Urinary bladder (tissue), 4 donors: ENCODE results near the gene NAT10. TPM values are rescaled to one million over a fixed set of nuclear protein-coding genes. Genes with fewer than 3 reads are reported as not detected.

Source experiments
- DNase-seq: peaks from one replicate; pipeline ENCODE4 v3.0.0-alpha.2; 2015; ENCODE audit errors: extremely low spot score
- H3K27ac ChIP-seq: one replicate; pipeline ENCODE4 v1.5.1; 2013; ENCODE audit warnings: low read depth, mild to moderate bottlenecking, moderate library complexity
- H3K36me3 ChIP-seq: one replicate; pipeline ENCODE4 v1.6.1; 2013; ENCODE audit warnings: mild to moderate bottlenecking, moderate library complexity; ENCODE audit not compliant: insufficient read depth
- H3K4me1 ChIP-seq: one replicate; pipeline ENCODE4 v1.6.1; 2013; ENCODE audit warnings: mild to moderate bottlenecking, moderate library complexity; ENCODE audit not compliant: insufficient read depth
- H3K4me3 ChIP-seq: one replicate; pipeline ENCODE4 v1.5.1; 2013; ENCODE audit warnings: low read depth, low read length
- WGBS: extraction: QIAGEN DNeasy Blood & Tissue Kit; methylation state at CpG from one replicate; pipeline ENCODE4 v1.1.7; 2013; 5-methylcytosine and 5-hydroxymethylcytosine counted together
- polyA plus RNA-seq: library from polyadenylated mRNA; stranded (reverse); fragments of 200-250 nt; gene quantifications from one replicate; pipeline ENCODE4 v1.2.3, GENCODE V29; 2013
- total RNA-seq: library from RNA; depleted of rRNA; stranded (reverse); fragments of >200 nt; gene quantifications from one replicate; pipeline ENCODE4 v1.2.3, GENCODE V29; 2014
- donor health status: healthy with polysubstance abuse.
- donor health status: healthy.

Gene NAT10
- total and polyA plus RNA-seq, 2 donors = 15.9 to 26.1 TPM

DNA sequence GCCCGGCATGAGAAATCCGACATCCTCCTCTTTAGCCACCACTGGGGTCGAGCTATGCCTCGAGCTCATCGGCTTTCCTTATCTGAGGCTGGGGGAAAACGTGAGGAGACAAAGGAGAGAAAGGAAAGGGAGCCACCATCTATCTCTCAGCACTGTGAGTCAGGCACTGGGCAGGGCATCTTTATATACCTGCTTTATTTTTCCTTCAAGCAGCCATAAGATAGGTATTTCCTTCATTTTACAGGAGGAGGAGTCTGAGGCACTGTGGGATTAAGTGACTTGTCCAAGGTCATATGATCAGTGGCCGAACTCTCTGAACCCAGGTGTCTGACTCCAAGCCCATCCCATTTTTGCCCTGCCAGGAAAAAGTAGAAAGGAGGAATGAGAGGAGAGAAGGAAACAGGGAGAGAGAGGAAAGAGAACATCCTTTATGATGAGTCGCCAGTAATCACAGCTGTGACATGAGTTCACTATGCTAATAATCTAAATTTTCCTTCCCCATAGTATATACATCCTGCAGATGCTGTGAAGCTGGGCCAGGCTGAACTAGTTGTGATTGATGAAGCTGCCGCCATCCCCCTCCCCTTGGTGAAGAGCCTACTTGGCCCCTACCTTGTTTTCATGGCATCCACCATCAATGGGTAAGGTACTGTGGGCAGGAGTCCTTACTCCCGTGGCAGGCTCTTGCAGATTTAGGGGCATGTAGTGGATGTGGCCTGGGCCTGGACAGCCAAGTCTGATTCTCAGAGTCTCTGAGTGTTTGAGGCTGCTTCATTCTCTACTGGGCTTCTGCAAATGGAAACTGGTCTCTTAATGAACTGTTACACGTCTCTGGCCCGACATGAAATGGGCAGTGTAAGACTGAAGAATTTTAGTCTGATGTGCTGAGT is 21.8 kb downstream of the NAT10 start:
- H3K4me3 ChIP-seq = no peak overlapping the region
- DNase-seq = no peak
- 90% methylated on average over 12 of the region's 12 CpGs for WGBS
- H3K27ac ChIP-seq = no peak overlapping the region
- peaks cover 5% of the 10 kb centered on the region for H3K36me3 ChIP-seq
- H3K4me1 ChIP-seq = no peaks in the 10 kb centered on the region

DNA sequence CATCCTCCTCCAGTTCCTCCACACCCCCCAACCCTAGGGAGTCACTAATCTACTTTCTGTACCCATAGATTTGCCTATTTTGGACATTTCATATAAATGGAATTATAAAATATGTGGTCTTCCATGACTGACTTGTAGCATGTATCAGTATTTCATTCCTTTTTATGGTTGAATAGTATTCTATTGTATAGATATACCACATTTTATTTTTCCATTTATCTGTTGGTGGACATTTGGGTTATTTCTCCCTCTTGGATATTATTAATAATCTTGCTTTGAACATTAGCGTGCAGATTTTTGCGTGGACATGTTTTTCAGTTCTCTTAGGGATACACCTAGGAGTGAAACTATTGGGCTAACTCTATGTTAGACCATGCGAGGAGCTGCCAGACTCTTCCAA is 23.4 kb downstream of the NAT10 start:
- peaks cover 5% of the 10 kb centered on the region for H3K36me3 ChIP-seq
- no peak for DNase-seq
- WGBS = 99% methylated on average over 3 of the region's 3 CpGs
- H3K4me1 ChIP-seq = no peaks in the 10 kb centered on the region
- no peak overlapping the region for H3K27ac ChIP-seq
- no peak overlapping the region for H3K4me3 ChIP-seq

DNA sequence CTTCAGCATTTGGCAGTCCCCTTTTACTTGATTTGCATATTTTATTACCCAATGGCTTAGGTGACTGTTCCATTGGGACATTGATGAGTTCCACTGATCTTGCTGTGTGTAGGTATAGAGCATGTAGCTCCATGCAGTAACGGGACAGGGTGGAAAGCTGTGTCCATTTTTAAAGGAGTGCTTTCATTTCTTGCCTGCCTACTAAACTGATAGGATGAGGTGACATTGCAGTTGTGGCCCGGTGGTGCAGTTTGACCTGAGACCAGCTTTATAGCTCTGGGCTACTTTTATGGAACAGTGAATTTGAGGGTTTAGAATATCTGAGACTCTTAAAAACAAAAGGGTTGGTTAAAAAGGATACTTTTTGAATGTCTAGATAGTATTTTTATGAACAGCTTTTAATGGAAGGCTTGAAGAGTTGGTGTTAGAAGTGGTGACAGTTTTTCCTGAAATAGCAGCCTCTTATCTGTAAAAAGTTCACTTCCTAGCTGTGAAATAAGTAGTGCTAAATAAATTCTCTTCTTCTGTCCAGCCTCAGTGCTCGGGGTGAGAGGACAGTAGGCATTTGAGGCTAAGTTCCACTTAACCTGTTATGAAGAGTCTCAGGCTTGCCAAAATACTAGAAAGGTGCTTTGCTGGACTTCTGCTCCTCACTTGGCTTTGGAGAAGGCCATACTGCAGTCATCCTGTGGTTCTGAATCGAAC is 27.0 kb downstream of the NAT10 start:
- Histone ChIP-seq H3K4me1 (no peaks in the 10 kb centered on the region), H3K36me3 (peaks cover 3% of the 10 kb centered on the region), H3K27ac (no peak overlapping the region), H3K4me3 (no peak overlapping the region)
- DNase-seq = no peak
- WGBS = 90% methylated on average over 4 of the region's 4 CpGs

DNA sequence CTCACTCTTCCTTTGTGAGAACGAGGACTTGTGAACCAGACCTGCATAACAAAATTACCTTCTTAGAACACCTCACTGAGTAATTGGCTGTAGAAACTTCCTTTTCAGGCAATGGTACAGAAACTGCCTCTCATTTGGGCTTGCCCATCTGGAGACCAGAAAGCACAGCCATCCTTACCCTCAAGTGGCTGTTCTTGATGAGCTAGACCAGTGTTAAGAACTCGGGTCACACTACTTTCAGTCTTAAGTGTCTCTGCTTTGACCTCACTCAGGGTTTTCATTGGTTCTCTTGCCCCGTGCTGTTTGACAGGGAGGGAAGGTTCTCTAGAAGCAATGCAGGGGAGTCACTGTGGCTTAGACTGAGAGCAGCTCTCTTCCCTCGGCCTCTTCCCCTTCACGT is 29.3 kb downstream of the NAT10 start:
- WGBS = 90% methylated on average over 5 of the region's 5 CpGs
- no peak overlapping the region for H3K4me3 ChIP-seq
- no peak for DNase-seq
- H3K36me3 ChIP-seq = peaks cover 3% of the 10 kb centered on the region
- no peak overlapping the region for H3K27ac ChIP-seq
- no peaks in the 10 kb centered on the region for H3K4me1 ChIP-seq

DNA sequence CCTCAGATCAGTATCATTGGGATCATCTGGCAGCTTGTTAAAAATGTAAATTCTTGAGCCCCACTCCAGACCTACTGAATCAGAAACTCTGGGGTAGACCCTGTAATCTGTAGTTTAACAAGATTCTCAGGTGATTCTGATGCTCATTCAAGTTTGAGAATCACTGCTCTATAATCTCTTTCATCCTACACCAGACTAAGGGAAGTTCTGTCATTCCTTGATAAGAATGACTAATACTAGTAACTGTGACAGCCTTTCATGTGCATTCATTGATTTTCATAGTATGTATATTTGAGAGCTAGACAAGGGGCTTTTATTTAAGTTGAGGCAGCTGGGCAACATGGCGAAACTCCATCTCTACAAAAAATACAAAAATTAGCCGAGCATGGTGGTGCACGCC is 30.0 kb downstream of the NAT10 start:
- WGBS = 96% methylated on average over 3 of the region's 3 CpGs

DNA sequence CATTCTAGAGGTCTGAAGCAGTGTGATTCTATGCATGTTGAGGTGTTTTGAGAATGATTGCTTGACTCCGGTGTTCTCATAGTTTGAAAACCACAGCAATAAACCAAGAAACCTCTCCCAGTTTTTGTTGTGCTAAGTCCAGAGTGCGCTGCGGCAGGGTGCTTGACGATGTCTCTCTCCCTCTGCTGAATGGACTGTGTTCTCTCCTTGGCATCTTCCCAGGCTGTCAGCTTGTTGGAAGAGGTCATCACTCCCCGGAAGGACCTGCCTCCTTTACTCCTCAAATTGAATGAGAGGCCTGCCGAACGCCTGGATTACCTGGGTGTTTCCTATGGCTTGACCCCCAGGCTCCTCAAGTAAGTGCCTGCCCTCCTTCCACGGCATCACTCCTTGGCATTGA is 31.0 kb downstream of the NAT10 start:
- WGBS = 94% methylated on average over 8 of the region's 8 CpGs
- no peak overlapping the region for H3K27ac ChIP-seq
- H3K4me3 ChIP-seq = no peak overlapping the region
- H3K4me1 ChIP-seq = no peaks in the 10 kb centered on the region
- DNase-seq = no peak
- peaks cover 4% of the 10 kb centered on the region for H3K36me3 ChIP-seq

More for the DNA sequence above, 30.0 kb downstream of the NAT10 start:
- no peak overlapping the region for H3K27ac ChIP-seq
- no peak for DNase-seq
- H3K4me3 ChIP-seq = no peak overlapping the region
- peaks cover 5% of the 10 kb centered on the region for H3K36me3 ChIP-seq
- H3K4me1 ChIP-seq = no peaks in the 10 kb centered on the region

DNA sequence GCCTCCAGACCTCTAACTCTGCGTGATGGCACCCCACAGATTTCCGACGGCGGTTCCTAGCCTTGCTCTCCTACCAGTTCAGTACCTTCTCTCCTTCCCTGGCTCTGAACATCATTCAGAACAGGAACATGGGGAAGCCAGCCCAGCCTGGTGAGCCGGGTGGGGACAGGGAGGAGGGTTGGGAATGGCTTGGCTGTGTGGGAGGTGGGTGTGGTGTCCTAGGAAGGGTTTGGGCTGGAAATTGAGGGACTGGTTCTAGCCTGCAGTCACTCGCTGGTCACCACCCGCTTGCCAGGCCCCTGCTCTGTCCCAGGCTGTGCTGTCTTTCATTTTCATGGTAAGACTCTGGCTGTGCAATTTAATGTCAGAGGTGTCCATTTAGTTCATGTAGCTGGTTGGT is 33.9 kb downstream of the NAT10 start:
- no peak overlapping the region for H3K4me3 ChIP-seq
- no peak for DNase-seq
- peaks cover 10% of the 10 kb centered on the region for H3K36me3 ChIP-seq
- H3K4me1 ChIP-seq = no peaks in the 10 kb centered on the region
- 91% methylated on average over 7 of the region's 7 CpGs for WGBS
- no peak overlapping the region for H3K27ac ChIP-seq

DNA sequence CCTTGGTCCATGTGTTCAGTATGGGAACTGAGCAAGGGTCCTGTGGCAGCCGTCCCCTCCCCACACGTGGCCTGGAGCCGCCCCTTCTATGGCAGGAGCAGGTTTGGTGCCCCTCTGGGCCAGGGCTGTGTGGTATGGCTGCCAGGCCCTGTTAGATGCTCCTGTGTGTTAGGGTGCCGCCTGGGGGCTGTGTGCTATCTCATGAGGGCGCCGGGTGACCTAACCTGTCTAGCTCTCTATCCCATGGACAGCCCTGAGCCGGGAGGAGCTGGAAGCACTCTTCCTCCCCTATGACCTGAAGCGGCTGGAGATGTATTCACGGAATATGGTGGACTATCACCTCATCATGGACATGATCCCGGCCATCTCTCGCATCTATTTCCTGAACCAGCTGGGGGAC is 34.7 kb downstream of the NAT10 start:
- DNase-seq = no peak
- no peak overlapping the region for H3K27ac ChIP-seq
- H3K4me1 ChIP-seq = no peaks in the 10 kb centered on the region
- H3K36me3 ChIP-seq = peaks cover 12% of the 10 kb centered on the region
- no peak overlapping the region for H3K4me3 ChIP-seq
- 95% methylated on average over 11 of the region's 11 CpGs for WGBS

DNA sequence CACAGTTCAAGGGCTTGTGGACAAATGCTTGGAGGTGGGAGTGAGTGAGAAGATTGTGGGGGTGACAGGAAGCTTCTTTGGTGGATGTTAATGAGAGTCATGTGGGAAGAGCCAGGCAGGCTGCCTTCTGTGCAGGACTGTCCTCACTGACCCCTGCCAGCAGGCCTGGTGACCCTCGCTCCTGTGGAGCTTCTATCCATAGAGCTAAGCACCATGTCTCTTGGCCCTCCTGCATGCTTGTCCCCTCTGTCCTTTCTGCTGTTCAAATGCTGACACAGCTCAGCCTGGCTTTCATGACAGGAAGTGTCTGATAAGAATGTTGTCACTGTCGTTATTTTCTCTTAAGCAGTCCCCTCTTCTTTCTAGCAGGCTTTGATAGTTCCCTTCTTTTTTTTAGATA is 37.6 kb downstream of the NAT10 start:
- Histone ChIP-seq H3K27ac (no peak overlapping the region), H3K4me3 (no peak overlapping the region), H3K4me1 (no peaks in the 10 kb centered on the region), H3K36me3 (peaks cover 12% of the 10 kb centered on the region)
- DNase-seq = no peak
- WGBS = 66% methylated on average over 2 of the region's 2 CpGs

DNA sequence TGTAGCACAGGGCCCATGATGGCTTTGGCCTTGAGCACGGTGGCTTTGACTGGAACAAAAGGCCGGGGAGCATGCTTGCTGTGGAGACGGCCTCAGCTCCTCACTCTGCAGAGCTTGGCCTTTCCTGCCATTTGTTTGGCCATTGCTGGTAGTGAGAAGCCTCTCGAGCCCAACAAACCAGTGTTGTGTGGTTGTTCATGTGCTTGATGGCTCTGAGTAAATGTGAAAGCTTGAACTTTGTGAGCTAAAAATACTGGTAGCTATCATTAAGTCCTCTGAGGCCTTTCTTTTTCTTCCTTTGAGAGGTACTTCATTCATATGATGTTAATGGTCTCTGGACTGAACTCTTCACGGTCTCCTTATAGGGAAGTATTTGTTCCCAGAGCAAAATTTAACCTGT is 39.6 kb downstream of the NAT10 start:
- Histone ChIP-seq H3K36me3 (peaks cover 12% of the 10 kb centered on the region), H3K4me1 (no peaks in the 10 kb centered on the region), H3K4me3 (no peak overlapping the region), H3K27ac (no peak overlapping the region)
- 87% methylated on average over 5 of the region's 5 CpGs for WGBS
- no peak for DNase-seq

DNA sequence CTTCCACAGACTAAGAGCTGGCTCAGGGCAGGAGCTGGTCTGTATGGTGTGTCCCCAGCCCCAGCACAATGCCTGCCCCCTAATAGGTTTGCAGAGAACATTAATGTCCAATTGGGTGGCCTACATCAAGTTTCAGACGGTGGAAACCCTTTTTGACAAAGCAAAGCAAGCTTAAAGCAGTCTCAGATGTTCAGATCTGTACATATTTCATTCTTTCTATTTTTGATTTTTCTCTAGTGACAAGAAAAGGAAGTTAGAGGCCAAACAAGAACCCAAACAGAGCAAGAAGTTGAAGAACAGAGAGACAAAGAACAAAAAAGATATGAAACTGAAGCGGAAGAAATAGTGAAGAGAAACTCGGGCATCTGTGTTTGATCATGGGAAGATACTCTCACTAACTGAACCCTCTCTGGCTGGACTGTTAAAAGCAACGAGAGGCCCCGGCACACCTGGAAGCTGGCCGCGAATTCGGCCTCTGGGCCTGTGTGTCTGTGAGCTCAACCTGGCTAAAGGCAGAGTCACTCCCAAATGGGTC is 40.5 kb downstream of the NAT10 start:
- no peak overlapping the region for H3K4me3 ChIP-seq
- H3K36me3 ChIP-seq = peaks cover 9% of the 10 kb centered on the region
- DNase-seq = no peak
- 88% methylated on average over 8 of the region's 8 CpGs for WGBS
- no peaks in the 10 kb centered on the region for H3K4me1 ChIP-seq
- no peak overlapping the region for H3K27ac ChIP-seq

DNA sequence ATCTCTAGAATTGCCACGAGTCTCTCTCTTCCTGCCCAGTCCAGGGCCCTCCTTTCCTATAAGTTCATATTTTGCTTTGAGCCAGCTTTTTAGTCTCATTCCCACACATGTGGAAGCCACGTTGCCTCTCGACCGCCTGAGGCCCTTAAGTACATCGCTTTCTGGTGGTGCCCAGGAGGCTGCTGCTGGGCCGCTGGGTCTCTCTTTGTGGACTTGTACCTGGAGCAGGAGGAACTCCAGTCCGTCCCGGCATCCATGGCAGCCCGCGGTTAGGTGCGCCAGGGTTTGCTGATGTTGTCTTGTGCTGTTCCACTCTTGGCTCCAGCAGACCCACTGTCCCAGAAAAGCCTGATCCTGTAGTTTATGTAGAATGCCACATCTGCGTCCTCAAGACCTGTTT is 41.0 kb downstream of the NAT10 start:
- peaks cover 7% of the 10 kb centered on the region for H3K36me3 ChIP-seq
- WGBS = 93% methylated on average over 12 of the region's 12 CpGs
- no peak for DNase-seq
- H3K4me3 ChIP-seq = no peak overlapping the region
- H3K27ac ChIP-seq = no peak overlapping the region
- no peaks in the 10 kb centered on the region for H3K4me1 ChIP-seq

DNA sequence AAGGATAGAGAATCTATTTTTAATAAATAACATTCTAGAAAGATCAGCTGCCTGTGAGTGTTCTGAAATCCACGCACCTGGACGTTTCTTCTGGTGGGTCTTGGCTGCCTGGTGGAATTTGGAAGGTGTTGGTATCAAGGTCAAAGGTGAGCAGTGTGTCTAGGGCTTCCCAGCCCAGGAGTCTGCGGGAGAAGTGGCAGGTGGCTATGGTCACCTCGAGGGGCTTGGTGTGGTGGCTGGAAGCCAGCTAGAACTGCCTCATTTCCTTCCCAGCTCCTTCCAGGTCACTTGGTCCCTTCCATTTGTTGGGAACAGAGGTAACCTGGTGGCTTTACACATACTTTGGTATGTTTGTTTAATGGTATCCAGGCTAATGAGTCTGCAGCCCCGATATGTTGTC is 41.4 kb downstream of the NAT10 start:
- WGBS = 88% methylated on average over 5 of the region's 5 CpGs
- DNase-seq = no peak
- Histone ChIP-seq H3K4me3 (no peak overlapping the region), H3K27ac (no peak overlapping the region), H3K4me1 (no peaks in the 10 kb centered on the region), H3K36me3 (peaks cover 7% of the 10 kb centered on the region)

DNA sequence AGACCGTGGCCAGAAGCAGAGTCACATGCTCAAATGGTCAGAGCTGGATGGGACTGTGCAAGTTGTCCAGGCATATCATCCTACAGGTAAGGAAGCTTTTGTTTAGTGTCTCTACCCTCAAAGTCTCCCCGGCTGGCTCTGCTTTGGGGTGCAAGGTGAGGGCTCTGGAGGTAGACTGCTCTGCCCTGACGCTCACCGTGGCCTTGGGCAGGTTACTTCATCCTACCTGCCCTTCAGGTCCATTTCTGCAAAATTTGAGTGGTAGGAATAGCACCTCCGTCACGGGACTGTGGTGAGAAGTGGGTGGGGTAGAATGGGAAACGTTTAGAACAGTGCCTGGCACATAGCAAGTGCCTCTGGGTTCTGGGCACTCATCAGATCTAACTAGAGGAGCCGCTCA is 42.2 kb downstream of the NAT10 start:
- DNase-seq = no peak
- Histone ChIP-seq H3K27ac (no peak overlapping the region), H3K4me3 (no peak overlapping the region), H3K4me1 (no peaks in the 10 kb centered on the region), H3K36me3 (peaks cover 6% of the 10 kb centered on the region)
- 88% methylated on average over 8 of the region's 8 CpGs for WGBS
